Anterior cingulate cortex (tissue), 58 donors: ENCODE results near the gene FZD8.

Experiments used
- DNase-seq, 58 donors: peaks; one replicate each; lab custom pipeline; 2025; lab: John Stamatoyannopoulos, UW

The FZD8 gene

DNA sequence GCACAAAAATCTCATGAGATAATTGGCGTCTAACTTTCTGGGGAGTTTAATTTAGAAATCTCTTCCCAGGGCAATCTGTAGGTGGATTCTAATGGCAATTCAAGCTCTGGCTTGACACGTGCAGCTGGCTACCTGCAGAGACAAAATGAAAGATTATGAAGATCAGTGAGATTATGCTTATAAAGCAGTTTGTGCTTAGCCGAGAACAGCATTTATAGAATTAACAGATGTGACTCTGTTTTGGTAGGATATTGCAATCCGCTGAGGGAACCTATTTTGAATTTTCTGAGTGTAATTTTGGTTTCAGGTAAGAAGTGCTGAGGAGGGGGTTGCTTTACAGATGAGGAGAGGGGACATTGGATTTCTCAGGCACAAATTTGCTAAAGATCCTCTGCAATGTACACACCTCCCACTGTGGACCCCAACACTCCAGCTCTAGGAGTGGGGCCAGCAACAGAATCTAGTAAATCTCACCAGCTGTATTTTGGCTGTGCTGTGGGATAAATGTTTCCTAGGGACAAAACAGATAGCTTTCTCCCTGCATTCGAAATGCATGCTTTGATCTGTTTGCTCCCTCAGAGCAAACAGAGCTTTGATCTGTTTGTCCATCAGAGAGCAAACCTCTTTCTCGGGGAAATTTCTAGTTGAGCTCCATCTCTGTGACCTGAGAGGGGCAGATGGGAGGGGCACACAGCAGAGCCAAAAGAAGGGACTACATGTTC, 29.6 kb downstream of the FZD8 start:
- DNase-seq = no peak

GRCh38 chr10:35611750-35612149, 30.3 kb downstream of the FZD8 start:
- no peak for DNase-seq

GRCh38 chr10:35608328-35608672, 33.8 kb downstream of the FZD8 start:
- no peak for DNase-seq

GRCh38 chr10:35607475-35608327, 34.4 kb downstream of the FZD8 start:
- no peak for DNase-seq

DNA sequence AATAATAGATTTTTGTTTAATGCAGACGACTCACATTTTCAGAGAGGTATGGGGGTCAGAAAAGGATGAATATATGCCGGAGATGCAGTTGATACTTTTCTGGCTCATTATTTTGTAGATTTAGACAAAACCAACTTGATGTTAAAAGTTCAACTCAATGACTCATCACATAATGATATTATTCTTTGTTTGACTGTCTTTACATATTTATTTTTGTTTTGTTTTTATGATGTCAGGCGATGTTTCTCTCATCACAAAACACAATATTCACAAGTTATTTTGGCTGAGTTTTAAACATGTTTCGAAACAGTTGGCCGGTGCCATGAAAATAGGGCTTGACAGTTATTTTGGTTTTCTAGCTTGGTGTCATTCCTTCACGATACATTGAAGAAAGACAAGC, 35.7 kb downstream of the FZD8 start:
- DNase-seq = no peak

- no peak for DNase-seq
Observed at GRCh38 chr10:35605191-35605590, 36.9 kb downstream of the FZD8 start, which contains the start of gene GJD4. GJD4 (plus strand) TSS chr10:35605341; CDS start chr10:35605568, 227 bp downstream.

DNA sequence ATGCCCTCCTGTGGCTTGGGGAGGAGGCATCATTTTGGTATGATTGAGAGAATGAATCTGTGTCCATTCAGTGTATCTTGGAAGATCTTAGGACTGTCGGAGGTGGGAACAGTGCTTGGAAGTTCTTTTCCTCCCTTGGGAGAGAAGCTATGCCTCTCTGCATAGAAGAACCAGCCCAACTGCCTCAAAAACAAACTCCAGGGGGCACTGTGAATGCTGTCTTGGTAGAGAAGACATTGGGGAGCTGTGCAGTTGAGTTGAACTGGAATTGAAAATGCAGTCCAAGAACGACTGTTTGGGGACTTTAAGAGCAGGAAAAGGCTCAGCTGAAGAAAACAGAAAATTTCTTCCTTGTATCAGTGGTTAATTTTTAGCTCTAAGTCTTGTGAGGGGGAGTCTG, 41.9 kb downstream of the FZD8 start:
- DNase-seq = no peak

- DNase-seq = no peak
Observed at GRCh38 chr10:35598379-35598778, 43.7 kb downstream of the FZD8 start.

DNA sequence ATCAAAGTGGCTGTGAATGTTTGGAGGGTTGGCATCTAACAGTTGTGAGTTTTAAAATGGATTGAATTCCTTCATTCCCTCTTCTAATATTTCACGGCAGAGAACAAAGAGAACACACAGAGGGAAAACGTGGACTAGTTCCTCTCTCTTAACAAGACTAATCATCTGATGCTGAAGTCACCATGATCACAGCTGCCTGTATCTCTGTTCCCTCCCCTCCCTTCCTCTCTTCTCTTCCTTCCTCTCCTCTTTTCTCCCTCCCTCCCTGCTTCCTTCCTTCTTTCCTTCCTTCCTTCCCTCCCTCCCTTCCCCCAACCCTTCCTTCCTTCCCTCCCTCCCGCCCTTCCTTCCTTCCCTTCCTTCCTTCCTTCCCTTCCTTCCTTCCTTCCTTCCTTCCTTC, 47.0 kb downstream of the FZD8 start:
- DNase-seq = no peak

DNA sequence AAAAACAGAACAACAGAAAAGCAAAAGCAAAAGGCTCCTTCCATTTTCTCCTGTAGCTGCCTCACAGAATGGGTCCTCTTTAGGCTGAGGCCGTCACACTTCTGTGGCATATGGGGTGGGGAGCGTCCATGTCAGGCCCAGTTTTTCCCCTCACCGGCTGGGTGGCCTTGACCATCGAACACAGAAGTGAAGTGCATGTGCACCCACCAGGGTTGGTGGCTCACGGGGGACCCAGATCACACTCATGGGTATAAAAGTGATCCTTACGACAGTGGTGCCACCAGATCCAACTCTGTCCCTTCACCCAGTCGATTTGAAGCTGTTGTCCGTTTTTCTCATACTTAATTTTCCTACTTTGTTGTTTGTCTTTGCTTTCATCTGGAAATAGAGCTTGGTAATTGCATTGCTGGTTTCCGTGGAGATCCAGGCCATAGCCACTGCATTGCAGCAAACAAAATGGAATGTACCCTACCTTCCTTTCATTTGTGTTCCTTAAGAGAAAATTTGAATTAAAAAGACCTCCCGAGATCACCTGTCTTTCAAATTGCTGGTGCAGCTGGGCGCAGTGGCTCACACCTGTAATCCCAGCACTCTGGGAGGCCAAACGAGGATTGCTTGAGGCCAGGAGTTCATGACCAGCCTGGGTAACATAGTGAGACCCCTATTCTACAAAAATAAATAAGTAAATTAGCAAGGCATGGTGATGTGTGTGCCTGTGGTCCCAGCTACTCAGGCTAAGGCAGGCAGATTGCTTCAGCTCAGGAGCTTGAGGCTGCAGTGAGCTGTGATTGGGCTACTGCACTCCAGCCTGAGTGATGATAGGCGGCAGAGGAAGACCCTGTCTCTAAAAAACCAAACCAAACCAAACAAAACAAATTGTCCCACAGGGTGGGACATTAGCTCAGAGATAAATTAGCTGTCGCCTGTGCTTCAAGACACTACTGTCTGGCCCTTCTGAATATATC, 47.7 kb downstream of the FZD8 start:
- no peak for DNase-seq

DNA sequence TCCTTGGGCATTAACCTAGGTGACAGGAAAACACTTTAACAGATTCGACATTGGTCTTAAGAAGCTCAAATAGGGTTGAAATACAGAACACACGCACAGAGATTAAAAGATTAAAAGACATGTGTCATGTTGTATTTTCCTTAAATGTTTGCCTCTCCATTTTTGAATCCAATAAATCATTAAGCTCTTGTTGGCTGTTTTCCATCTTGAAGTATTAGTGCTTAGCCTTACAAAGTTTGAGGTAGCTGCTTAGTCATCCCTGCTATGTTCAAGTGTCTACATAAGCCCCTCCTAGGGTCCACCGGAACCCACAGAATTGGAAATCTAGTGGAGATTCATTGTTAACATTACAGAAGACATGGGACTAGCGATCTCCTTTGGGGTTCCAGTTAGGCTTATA, 49.7 kb downstream of the FZD8 start:
- DNase-seq = no peak

- DNase-seq = no peak
Observed at GRCh38 chr10:35588836-35589235, 53.3 kb downstream of the FZD8 start.
